Measurements from ENCODE around the gene ITGB5. TPM values are rescaled to one million over a fixed set of nuclear protein-coding genes. Genes with fewer than 3 reads are reported as not detected.

Gene ITGB5
- total RNA-seq, 1 donor from 2014 or later, result 63.3 TPM

- Mint-ChIP-seq H3K27ac (no peak overlapping the region), H3K9me3 (peaks cover 5% of the 10 kb centered on the region), H3K27me3 (ENCODE audit: low read depth) (peaks cover 1% of the 10 kb centered on the region), H3K4me3 (no peak overlapping the region), H3K4me1 (peaks cover 31% of the 10 kb centered on the region), H3K36me3 (no peaks in the 10 kb centered on the region)
- DNase-seq (ENCODE audit: low spot score in 2 of 2, unreplicated experiment in 2 of 2), result no peak
- no peak for TF ChIP-seq CTCF (IDR thresholded peaks at IDR 0.05; ENCODE audit: unreplicated experiment)
Observed at GRCh38 chr3:124879337-124879680, 7.9 kb downstream of the ITGB5 start.

DNA sequence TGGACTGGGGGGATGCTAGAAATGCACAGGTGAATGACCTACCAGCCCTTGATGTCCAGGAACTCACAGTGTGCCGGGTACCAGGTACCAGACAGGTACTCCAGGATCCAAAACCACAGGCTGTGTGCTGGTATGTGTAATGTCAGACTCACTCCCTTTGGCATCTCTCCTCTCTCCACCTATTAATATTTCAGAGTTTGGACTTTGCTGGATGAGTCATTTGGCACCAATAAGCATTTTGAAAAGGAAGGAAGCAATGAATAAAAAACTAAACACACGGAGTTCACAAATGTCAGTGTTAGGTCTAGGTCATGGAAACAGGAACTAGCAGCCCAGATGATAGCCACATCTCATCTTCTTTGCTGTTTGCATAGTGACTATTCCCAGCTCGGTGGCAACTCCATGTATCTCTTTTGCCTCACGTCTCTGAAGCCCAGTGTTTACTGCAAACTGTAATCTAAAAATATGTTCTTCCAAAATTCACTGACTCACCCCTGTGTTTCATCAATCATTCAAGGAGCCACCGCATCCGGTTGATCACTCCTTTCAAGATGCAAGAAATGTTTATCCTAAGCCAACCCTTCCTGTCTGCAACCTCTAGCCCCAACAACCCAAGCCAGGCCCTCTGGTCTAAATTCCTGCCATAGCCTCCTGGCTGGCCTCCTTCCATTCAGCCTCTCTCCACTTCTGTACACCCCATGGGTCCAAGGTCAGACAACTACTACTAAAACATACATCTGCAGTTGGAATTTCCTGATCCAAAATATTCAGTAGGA, 8.4 kb downstream of the ITGB5 start:
- H3K4me1 Mint-ChIP-seq, result peaks cover 28% of the 10 kb centered on the region
- no peaks in the 10 kb centered on the region for H3K27me3 Mint-ChIP-seq (ENCODE audit: low read depth)
- H3K4me3 Mint-ChIP-seq, result no peak overlapping the region
- no peak overlapping the region for H3K27ac Mint-ChIP-seq
- H3K36me3 Mint-ChIP-seq, result no peaks in the 10 kb centered on the region
- no peak for DNase-seq (ENCODE audit: low spot score in 2 of 2, unreplicated experiment in 2 of 2)
- H3K9me3 Mint-ChIP-seq, result peaks cover 5% of the 10 kb centered on the region
- no peak for TF ChIP-seq CTCF (IDR thresholded peaks at IDR 0.05; ENCODE audit: unreplicated experiment)

- H3K27me3 Mint-ChIP-seq (ENCODE audit: low read depth), result no peaks in the 10 kb centered on the region
- H3K27ac Mint-ChIP-seq, result no peak overlapping the region
- no peak for TF ChIP-seq CTCF (IDR thresholded peaks at IDR 0.05; ENCODE audit: unreplicated experiment)
- peaks cover 2% of the 10 kb centered on the region for H3K36me3 Mint-ChIP-seq
- peaks cover 5% of the 10 kb centered on the region for H3K9me3 Mint-ChIP-seq
- H3K4me3 Mint-ChIP-seq, result no peak overlapping the region
- no peak for DNase-seq (ENCODE audit: low spot score in 2 of 2, unreplicated experiment in 2 of 2)
- H3K4me1 Mint-ChIP-seq, result peaks cover 20% of the 10 kb centered on the region
Observed at GRCh38 chr3:124877674-124878073, 9.5 kb downstream of the ITGB5 start.

GRCh38 chr3:124876401-124876878, 10.7 kb downstream of the ITGB5 start:
- Mint-ChIP-seq H3K4me3 (no peak overlapping the region), H3K9me3 (peaks cover 5% of the 10 kb centered on the region), H3K27me3 (ENCODE audit: low read depth) (no peaks in the 10 kb centered on the region), H3K4me1 (peaks cover 12% of the 10 kb centered on the region), H3K27ac (peak overlapping the region; percentile 44), H3K36me3 (peaks cover 6% of the 10 kb centered on the region)
- no peak for TF ChIP-seq CTCF (IDR thresholded peaks at IDR 0.05; ENCODE audit: unreplicated experiment)
- no peak for DNase-seq (ENCODE audit: low spot score in 2 of 2, unreplicated experiment in 2 of 2)

- Mint-ChIP-seq H3K9me3 (peaks cover 5% of the 10 kb centered on the region), H3K27me3 (ENCODE audit: low read depth) (no peaks in the 10 kb centered on the region), H3K4me3 (no peak overlapping the region), H3K27ac (no peak overlapping the region), H3K4me1 (peaks cover 3% of the 10 kb centered on the region), H3K36me3 (peaks cover 10% of the 10 kb centered on the region)
- TF ChIP-seq CTCF (IDR thresholded peaks at IDR 0.05; ENCODE audit: unreplicated experiment), result no peak
- DNase-seq (ENCODE audit: low spot score in 2 of 2, unreplicated experiment in 2 of 2), result no peak
Observed at GRCh38 chr3:124873226-124873625, 13.9 kb downstream of the ITGB5 start.
